ENCODE results near the gene LMO4.

The LMO4 gene

GRCh38 chr1:87337606-87338005 is 8.9 kb downstream of the LMO4 start:
- TF ChIP-seq, protein P1, sequence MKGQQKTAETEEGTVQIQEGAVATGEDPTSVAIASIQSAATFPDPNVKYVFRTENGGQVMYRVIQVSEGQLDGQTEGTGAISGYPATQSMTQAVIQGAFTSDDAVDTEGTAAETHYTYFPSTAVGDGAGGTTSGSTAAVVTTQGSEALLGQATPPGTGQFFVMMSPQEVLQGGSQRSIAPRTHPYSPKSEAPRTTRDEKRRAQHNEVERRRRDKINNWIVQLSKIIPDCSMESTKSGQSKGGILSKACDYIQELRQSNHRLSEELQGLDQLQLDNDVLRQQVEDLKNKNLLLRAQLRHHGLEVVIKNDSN (IDR thresholded peaks at IDR 0.05): no peak
- no peak for TF ChIP-seq CREB1 (IDR thresholded peaks at IDR 0.05; ENCODE audit: low read depth)
- TF ChIP-seq TAF1 (IDR thresholded peaks at IDR 0.05; ENCODE audit: low read depth): no peak
- TF ChIP-seq REST (IDR thresholded peaks at IDR 0.05; ENCODE audit: low read depth): no peak
- no peak for TF ChIP-seq EGR1 (IDR thresholded peaks at IDR 0.05)
- no peak for TF ChIP-seq EP300 (IDR thresholded peaks at IDR 0.05; ENCODE audit: borderline replicate concordance)
- TF ChIP-seq MAX (IDR thresholded peaks at IDR 0.05): no peak
- no peak for TF ChIP-seq RAD21 (IDR thresholded peaks at IDR 0.05; ENCODE audit: low read depth)
- no peak for TF ChIP-seq TCF12 (IDR thresholded peaks at IDR 0.05; ENCODE audit: low read depth)

GRCh38 chr1:87338566-87338965 is 9.9 kb downstream of the LMO4 start:
- TF ChIP-seq NFIC (IDR thresholded peaks at IDR 0.05): no peak
- no peak for TF ChIP-seq ZBTB7A (IDR thresholded peaks at IDR 0.05; ENCODE audit: low read depth)
- no peak for TF ChIP-seq TCF12 (IDR thresholded peaks at IDR 0.05; ENCODE audit: low read depth)
- TF ChIP-seq YY1 (IDR thresholded peaks at IDR 0.05; ENCODE audit: low read depth): no peak
- TF ChIP-seq TAF1 (IDR thresholded peaks at IDR 0.05; ENCODE audit: low read depth): no peak
- TF ChIP-seq EP300 (IDR thresholded peaks at IDR 0.05; ENCODE audit: borderline replicate concordance): no peak
- TF ChIP-seq MAX (IDR thresholded peaks at IDR 0.05): no peak

DNA sequence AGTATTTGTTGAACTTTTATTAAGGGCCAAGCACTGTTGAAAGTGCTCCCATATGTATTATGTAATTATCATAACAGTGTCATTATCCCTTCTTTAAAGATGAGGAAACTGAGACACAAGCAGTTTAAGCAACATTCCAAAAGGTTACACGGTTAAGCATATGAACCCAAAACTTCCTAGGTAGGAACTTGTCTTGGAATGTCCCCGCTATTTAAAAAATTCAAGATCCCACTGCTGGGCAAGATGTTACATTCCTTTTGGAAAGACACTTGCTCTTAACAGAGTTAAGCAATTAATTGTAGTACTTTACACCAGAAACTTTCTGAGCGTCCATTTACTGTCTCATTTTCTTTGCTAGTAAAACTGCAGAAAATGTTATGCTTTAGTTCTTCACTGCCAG is 15.6 kb downstream of the LMO4 start:
- TF ChIP-seq MAX (IDR thresholded peaks at IDR 0.05) (no peak), NFIC (IDR thresholded peaks at IDR 0.05) (no peak), YY1 (IDR thresholded peaks at IDR 0.05; ENCODE audit: low read depth) (no peak), TAF1 (IDR thresholded peaks at IDR 0.05; ENCODE audit: low read depth) (no peak), TEAD4 (IDR thresholded peaks at IDR 0.05) (no peak), CREB1 (IDR thresholded peaks at IDR 0.05; ENCODE audit: low read depth) (no peak), CEBPB (IDR thresholded peaks at IDR 0.05) (no peak), ZBTB7A (IDR thresholded peaks at IDR 0.05; ENCODE audit: low read depth) (no peak), RAD21 (IDR thresholded peaks at IDR 0.05; ENCODE audit: low read depth) (no peak), TCF12 (IDR thresholded peaks at IDR 0.05; ENCODE audit: low read depth) (no peak), EP300 (IDR thresholded peaks at IDR 0.05; ENCODE audit: borderline replicate concordance) (no peak)

- TF ChIP-seq EGR1 (IDR thresholded peaks at IDR 0.05) (no peak), FOXM1 (IDR thresholded peaks at IDR 0.05; ENCODE audit: borderline replicate concordance, low read depth) (no peak), REST (IDR thresholded peaks at IDR 0.05; ENCODE audit: low read depth) (no peak), RAD21 (IDR thresholded peaks at IDR 0.05; ENCODE audit: low read depth) (no peak), CREB1 (IDR thresholded peaks at IDR 0.05; ENCODE audit: low read depth) (no peak), YY1 (IDR thresholded peaks at IDR 0.05; ENCODE audit: low read depth) (no peak), TCF12 (IDR thresholded peaks at IDR 0.05; ENCODE audit: low read depth) (no peak), TAF1 (IDR thresholded peaks at IDR 0.05; ENCODE audit: low read depth) (no peak), NFIC (IDR thresholded peaks at IDR 0.05) (no peak), ZBTB7A (IDR thresholded peaks at IDR 0.05; ENCODE audit: low read depth) (no peak), TEAD4 (IDR thresholded peaks at IDR 0.05) (no peak), MAX (IDR thresholded peaks at IDR 0.05) (no peak), CEBPB (IDR thresholded peaks at IDR 0.05) (no peak), EP300 (IDR thresholded peaks at IDR 0.05; ENCODE audit: borderline replicate concordance) (no peak)
- TF ChIP-seq, protein P1 (IDR thresholded peaks at IDR 0.05): no peak
These were observed 17.6 kb downstream of the LMO4 start for GRCh38 chr1:87346130-87346814.

GRCh38 chr1:87348341-87349019 is 19.8 kb downstream of the LMO4 start:
- TF ChIP-seq RAD21 (IDR thresholded peaks at IDR 0.05; ENCODE audit: low read depth): no peak
- no peak for TF ChIP-seq CEBPB (IDR thresholded peaks at IDR 0.05)
- no peak for TF ChIP-seq CREB1 (IDR thresholded peaks at IDR 0.05; ENCODE audit: low read depth)
- TF ChIP-seq MAX (IDR thresholded peaks at IDR 0.05): no peak
